ENCODE results near the gene TMOD1.

The TMOD1 gene

DNA sequence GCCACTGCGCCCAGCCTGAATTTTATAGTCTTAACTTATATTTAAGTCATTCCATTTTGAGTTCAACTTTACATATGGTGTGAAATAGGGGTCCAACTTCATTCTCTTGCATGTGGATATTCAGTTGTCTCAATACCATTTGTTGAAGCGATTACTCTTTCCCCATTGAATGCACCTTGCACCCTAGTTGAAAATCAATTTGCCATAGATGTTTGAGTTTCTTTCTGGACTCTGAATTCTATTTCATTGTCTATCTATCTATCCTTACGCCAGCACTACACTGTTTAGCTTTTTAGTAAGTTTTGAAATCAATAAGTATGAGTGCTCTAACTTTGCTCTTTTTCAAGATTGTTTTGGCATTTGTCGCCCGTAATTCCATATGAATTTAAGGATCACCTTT is 49.8 kb downstream of the TMOD1 start:
- no peak for DNase-seq

DNA sequence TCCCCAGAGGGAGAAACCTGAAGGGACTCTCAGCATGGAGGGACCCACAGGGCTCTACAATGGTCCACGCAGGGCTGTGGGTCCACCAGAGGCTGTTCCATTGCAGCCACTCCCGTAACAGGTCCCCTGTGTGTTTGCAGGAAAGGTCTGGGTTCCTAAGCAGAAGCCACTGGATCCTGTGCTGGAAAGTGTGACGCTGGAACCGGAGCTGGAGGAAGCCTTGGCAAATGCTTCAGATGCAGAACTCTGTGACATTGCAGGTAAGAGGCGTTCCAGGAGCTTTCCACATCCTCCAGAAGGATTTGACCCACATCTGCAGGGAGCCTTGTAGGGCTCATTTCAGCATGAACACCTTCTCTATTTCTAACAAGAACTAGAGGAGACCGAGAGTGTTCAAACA is 51.7 kb downstream of the TMOD1 start:
- DNase-seq: no peak

DNA sequence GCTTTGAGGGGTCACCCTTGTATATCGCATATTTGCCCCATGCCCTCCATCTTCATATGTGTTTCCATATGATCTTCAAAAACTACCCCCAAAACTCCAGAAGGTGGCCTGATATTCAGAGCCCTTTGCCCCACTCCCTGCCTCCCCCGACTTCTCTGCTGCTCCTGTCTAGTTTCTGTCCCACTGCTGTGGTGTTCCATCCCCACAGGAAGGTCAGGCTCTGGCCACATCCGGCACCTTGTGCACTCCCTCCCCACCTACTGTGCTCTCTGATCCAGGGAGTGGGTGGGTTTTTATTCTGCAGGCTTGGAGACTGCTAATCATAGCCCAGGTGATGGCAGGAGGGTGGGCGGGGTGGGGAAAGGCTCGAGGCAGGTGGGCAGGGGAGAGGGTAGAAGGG is 52.4 kb downstream of the TMOD1 start:
- DNase-seq: no peak

DNA sequence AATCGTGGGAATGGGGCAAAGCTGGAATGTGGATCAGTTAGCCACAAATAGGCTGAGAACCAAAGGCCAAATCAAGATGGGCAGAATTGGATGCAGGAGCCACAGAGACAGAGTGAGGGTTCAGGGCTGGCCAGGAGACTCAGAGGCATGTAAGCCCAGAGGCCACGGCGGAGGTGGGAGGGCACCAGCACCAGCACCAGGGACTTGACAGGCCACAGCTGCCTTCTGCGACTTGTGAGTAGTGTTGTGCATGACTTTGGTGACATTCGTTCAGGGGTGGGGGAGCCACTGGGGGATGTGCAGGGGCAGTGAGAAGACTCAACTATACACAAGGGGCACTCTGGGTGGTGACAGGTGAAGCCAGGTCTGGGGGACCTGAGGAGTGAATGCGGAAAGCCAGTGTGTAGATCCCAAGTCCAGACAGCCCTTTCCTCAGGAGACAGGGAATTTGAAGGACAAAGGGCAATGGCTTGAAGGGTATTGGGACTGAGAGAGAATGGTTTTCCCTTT is 53.2 kb downstream of the TMOD1 start:
- no peak for DNase-seq

DNA sequence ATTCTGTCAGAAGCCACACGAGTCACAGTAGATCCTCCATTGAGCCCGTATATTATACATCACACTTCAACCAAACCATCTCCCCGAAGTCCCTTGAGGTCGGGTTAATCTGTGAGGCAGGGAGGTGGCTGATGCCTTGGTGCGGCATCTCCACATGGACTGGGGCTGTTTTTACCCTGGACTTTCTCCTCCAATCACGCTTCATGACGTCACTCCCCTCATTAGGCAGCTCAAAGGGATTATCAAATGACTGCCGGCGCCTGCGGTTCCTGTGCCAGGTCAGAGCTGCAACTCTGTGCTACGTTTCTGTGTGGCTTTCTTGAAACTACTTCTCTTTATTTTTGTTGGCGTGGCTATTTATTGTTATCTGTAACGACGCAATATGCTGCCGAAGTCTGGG is 53.7 kb downstream of the TMOD1 start:
- DNase-seq: peak; percentile 79

DNA sequence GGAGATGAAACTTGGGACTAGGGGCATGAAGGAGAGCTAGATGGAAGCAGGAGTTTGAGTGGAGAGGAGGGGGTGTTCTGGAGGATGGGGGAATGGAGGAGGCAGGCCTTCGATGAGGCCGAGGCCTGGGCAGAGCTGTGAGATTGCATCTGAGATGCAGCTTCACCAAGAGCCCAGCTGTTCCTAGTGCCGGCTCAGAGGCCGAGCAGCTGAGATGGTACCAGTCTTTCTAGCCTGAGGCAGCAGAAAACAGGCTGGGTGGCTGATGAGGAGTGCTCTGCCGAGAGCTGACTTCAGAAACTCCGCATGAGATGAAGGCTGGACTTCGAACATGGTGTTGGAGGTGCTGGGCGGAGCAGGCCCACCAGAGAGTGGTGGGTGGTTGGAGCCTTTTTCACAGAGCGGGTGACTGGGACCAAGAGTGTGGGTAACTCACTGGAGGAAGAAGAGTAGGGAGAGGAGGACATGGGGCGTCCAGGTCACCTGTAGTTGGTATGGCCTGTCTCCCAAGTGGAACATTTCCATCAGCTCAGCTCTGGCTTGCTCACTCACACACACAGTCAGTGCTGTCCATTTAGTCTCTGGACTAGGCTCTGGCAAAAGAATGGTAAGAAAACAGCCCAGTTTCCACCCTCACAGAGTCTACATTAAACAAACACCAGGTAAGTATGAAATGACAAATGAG is 54.7 kb downstream of the TMOD1 start:
- DNase-seq: no peak

DNA sequence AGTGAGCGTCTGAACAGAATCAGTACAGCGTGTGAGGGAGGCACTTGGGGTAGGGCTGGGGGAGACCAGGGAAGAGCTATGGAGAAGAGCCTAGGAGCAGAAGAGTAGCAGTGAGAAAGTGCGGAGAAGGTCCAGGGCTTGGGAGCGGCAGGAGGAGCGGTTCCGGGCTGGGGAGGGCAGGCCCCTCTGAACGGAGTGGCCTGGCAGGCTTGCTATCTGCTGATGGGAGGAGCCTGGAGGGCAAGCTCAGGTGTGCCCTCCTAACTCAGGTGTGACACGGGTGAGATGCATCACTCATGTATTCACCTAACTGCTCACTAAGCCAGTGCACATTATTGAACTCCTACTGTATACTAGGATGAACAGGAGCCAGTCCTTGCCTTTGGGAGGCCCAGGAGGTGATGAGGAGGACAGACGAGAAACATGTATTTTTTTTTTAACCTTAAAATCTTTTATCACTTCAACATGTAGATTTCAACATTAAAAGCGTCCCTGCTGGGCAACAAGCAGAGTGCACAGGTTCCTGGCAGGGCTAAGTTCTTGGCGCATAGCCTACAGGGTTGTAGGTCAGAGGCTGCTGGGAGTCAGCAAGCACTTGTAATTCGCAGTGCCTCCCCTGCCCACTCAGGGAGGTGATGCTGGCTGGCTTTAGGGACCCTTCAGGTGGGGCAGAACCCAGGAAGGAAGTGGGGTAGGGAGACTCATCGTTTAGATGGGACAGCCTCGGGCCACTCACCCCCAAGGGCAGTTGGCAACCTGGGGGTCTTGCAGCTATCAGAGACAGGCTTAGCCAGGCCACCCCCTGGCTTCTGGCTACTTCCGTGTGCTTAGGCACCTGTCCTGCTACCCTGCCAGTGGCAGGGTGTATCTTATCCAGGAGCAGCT is 55.5 kb downstream of the TMOD1 start:
- DNase-seq: no peak

DNA sequence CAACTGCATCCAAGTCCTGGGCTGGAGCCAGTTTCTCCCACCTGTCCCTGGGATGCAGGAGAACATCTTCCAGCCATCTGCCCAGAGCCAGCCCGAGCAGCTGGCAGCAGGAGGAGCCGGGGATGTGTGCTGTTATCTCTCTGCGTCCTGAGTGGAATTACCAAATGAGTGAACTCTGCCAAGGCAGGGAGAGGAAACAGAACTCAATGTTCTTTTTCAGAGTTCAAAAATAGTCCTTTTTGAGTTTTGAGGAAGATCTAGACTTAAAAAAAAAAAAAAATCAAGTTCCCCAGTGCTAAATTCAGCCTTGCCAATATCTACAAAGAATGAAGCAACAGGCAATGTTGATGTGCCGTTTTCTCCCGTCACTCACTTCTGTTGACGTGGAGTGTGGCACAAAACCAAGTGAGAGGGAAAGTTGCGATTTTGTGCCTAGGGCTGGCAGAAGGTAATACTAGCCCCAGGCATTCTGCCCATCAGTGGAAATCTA is 56.2 kb downstream of the TMOD1 start:
- no peak for DNase-seq

DNA sequence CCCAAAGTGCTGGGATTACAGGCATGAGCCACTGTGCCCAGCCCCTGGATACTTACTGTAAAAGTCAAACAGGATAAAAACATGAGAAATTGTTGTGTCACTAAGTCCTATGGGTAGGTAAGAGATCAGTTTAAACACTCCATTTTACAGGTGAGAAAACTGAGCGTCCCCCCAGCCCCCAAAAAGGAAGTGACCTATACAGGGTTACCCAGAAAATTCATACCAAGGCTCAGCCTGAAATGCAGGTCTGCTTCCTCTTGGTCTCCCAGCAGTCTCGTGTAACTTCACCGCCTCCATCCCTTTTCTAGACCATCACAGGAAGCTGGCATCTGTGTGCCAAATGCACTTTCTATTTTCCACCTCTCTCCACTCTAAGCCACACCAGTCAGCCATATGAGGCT is 57.2 kb downstream of the TMOD1 start:
- no peak for DNase-seq

DNA sequence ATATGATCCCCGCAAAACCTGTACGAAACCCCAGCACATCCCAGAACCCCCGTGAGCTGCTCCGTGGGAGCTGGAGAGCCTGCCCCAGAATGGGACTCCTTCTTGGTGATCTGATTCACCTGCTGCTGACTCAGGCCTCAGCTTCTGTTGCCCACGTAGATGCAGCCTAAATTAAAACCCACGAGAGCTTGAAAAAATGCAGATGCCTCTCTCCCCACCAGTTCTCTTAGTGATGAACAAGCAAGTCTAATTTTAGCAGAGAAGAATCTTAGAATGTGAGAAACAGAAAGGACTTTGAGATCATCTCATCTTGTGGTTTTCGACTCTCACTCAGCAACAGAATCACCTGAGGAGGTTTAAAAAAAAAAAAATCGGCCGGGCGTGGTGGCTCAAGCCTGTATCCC is 57.6 kb downstream of the TMOD1 start:
- no peak for DNase-seq

DNA sequence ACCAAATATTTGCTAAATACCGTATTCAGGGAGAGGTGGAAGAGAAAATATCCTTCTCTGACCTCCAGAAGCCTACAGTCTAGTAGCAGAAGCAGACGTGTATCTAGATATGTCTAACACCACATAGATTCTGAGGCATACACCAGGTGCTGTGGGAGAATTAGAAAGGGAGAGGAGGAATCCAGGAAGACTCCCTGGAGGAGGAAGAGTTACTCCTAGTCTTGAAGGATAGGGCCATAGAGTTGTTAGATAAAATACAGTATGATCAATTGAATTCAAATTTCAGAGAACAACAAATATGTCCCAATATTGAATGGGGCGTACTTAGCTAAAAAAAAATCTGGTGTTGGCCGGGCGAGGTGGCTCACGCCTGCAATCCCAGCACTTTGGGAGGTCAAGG is 58.7 kb downstream of the TMOD1 start:
- DNase-seq: no peak

DNA sequence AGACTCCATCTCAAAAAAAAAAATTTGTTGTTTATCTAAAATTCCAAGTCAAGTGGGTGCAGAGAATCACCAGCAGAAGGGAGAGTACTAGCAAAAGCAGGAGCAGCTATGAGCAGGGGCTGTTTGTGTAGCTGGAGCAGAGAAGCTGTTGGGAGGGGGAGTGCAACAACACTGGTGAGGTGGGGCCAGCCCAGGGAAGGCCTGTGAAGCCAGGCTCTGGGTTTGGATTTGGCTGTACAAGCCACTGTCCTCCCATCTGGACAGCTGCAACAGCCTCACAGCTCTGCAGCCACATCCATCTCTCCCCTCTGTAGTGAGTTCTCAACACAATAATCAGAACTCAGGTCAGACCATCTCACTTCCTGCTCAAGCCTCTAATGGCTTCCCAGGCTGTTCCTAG is 59.4 kb downstream of the TMOD1 start:
- no peak for DNase-seq

DNA sequence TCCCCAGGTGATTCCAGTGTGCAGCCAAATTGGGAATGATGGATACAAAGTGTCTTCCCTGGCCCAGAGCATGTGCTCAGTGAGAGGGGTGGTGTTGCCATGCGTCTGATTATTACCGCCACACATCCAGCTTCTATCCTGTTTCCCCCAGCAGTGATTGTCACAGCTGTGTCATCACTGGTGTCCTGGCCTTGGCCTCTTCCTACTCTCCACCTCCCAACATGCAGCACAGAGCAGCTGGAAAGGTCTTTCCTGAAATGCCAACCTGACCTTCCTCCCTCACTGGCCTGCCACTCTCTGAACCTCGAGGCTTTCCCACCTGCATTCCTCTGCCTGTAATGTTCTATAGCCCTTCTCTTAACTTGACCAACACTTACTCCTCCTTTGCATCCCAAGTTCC is 60.0 kb downstream of the TMOD1 start:
- no peak for DNase-seq

DNA sequence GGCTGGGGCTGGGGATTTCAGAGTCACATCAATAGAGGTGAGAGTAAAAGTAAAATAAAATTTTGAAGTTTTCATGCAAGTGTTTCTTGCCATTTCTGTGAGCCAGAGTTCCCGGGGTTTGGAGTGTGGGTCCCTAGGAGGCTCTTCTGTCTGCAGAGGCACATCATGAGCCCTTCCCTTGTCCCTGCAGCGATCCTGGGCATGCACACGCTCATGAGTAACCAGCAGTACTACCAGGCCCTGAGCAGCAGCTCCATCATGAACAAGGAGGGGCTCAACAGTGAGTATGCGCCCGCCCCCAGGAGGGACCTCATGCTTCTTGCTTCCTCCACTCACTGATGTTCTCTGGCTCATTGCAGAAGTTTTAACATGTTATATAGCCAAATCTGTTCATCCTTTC is 61.1 kb downstream of the TMOD1 start:
- no peak for DNase-seq

DNA sequence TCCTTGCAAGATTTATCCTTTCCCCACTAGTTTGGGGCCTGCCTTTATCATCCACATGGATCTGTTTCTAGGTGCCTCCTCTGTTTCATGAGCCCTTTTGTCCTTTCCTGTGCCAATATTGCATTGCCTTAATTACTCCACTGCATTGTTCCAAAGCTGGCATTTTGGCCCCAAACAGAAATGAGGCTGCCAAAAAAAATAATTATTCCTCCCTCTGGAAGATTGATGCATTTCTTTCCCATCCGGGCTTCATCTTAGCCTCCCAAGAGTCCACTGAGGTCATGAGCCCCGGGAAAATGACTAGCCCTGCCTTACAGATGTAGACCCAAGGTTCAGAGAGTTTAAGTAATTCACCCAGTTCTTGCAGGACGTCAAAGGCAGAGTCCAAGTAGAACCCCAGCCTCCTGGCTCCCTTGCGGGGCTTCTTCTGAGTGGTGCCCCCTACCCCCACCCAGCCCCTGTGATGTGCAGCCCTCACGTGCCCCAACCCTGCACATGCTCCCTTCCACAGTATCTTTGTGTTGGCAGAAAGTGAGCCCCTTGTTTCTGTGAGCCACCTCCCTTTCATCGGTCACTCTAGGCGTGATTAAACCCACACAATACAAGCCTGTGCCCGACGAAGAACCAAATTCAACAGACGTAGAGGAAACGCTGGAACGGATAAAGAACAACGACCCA is 62.1 kb downstream of the TMOD1 start:
- no peak for DNase-seq

DNA sequence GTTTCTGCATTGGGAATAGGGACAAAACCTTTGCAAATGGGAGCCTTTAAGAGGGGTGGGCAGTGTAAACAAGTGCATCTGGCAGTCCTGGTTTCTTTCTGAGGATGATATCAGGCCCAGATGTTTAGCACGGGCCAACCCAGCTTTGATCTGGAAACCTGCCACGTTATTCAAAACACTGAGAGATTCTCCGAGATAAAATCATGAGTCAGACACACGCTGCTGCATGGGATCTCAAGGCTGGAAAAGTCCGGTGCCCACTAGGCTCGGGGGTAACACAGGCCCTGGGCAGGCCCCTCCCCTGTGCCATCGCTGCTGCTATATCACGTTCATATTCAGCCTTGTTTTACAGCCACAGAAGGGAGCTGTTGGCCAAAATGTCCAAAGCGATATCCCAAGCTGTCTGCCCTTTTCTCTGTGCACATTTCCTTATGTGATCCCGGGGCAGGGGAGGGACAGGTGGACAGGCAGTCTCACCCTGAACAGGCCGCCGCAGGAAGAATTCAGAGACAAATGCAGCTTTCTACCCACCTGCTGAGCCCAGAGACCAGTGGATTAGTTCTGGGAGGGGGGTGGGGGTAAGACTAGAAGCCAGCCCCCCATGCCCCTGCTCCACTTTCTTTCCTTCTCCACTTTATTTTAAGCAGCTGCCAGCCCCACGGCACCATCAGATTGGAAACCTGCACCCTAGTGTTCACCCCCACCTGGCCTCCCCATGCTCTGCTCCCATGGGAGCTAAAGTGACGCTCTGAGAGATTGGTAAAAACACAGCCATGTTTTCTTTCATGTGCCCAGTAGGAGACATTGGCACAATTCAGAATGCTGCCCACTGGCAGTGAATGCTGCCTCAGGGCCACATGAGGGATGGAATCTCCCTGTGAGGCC is 63.1 kb downstream of the TMOD1 start:
- DNase-seq: no peak

DNA sequence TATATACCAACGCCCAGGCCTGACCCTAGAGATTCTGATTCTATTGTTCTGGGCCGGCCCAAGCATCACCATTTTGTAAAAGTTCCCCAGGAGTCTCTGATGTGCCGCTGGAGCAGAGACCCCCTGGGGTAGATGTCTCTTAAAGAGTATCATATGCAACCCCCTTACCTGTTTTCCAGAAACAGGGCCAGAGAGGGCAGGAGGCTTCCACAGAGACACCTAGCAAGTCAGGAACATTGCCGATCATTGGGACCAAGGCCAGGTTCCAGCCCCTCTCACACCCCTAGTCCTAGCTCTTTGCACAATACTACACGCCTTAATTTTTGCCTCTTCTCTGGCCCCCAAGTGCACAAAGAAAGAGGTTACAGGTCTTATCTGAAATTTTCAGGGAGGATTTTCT is 63.8 kb downstream of the TMOD1 start:
- DNase-seq: no peak

DNA sequence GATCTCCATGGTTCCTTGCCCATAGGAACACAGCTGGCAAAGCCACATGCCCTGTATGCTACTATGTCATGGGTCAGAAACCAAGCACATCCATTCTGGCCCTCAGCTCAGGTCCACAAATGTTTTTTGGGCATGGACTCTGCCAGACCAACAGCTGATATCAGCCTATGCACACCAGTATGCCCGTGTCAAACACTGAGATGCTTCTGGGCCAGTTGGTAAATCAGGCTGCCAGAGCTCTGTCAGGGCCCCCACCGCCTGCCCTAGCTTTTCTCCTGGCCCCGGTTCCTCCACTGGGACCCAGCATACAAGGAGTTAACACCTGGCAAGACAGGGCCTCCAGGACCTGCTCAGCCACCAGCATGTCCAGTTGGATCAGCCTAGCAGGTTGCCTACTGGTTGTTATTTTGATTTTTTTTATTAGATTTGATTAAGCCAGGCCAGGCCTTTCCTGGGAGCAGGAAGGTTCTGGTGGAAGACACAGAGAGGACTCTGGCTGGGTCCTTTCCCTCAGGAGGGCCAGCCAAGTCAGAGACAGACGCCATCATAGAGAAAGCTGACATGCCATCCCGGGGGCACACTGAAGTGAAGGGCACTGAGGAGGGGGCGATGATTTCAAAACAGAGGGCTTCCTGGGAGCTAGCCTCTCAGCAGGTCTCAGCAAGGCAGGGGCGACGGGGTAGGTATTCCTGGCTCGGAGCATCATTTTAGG is 65.9 kb downstream of the TMOD1 start:
- DNase-seq: no peak

DNA sequence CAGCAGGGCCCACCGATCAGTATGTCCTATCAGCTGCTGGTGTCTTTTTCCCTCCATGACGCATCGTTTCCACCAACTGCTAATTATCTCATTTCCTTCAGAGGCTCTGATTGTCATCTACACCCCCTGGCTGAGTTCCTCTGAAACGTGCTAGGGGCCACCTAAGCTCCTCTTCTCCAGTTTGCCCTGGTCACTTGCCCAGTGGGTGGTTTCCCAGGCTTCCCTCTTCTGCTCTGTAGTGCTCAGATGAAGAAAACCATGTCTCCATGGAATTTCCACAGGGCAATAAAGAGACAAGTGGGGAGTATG is 66.4 kb downstream of the TMOD1 start:
- no peak for DNase-seq

DNA sequence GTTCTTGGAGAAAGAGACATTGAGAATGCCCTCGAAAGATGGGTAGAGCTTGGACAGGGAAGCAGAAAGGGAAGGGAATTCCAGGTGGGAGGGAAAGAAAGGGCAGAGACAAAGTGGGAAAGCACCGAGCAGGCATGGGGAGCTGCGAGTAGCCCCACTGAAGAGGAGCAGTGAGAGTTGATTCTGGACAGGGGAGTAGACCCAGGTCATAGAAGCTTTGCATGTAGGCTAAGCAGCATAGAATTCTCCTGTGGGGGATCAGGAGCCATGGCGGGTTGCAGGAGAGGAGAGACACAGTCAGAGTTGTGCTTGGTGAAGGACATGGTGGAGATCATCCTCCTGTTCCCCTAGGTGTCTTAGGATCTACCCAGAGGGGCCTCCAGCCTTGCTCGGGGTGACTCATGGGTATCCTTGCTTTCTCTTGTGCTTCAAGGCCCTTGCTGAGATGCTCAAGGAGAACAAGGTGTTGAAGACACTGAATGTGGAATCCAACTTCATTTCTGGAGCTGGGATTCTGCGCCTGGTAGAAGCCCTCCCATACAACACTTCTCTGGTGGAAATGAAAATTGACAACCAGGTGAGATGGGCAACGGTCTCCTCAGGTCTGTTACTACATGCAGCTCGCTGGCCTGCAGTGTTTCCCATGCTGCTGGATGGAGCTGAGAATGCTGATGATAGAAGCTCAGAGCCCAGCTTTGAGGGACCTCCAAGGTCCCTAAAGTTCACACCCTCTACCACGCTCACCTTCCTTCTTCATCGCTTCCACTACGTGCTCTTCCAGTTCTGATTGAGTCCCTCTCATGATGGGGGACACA is 67.2 kb downstream of the TMOD1 start:
- no peak for DNase-seq

DNA sequence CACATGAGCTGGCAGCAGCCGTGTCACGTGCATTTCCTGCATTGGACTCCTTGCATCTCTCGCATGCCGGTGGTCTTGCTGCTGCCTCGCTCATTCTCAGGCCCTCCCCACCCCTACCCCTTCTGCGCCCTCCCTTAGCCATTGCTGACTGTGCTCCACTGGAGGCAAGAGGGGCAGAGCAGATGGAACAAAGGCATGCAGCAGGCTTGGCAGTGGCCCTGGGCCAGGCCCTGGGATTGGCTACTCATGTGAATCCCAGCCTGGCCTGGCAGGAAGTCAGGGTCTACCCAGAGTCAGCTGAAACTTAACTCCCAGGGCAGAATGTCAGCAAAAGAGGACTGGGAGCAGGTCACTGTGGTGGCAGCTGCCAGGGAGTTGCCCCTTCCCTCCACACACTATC is 69.4 kb downstream of the TMOD1 start:
- DNase-seq: no peak
